G401.6 (cell line): Measurements from ENCODE around the gene ARID1B.
"Not testable (repeated sequence)": the region's sequence is repeated elsewhere in the genome, so short reads cannot be mapped to it uniquely, and the experiment has no call there.

ENCODE experiments used
- FAIRE-seq: peaks from 2 replicates; lab custom pipeline; 2012; peaks lifted over from hg19 to GRCh38; lab: Jason Lieb, UNC

Gene ARID1B

DNA sequence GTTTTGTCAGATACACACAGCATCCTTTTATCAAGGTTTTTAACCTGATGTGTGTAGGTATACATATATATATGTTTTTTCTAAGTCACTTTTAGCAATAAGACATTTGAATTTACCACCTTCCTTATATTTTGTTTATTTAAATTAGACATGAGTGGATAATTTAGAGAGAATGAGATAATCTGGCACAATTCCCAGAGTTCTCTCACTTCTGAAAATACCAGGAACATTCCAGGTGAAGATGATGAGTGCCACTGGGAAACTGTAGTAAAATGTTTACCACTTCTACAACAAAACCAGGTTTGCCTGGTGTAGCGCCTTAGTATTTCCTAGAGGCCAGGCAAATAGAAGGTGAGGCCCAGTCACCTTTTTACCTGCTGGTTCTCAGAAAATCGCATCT, 356.7 kb downstream of the ARID1B start:
- no peak for FAIRE-seq

DNA sequence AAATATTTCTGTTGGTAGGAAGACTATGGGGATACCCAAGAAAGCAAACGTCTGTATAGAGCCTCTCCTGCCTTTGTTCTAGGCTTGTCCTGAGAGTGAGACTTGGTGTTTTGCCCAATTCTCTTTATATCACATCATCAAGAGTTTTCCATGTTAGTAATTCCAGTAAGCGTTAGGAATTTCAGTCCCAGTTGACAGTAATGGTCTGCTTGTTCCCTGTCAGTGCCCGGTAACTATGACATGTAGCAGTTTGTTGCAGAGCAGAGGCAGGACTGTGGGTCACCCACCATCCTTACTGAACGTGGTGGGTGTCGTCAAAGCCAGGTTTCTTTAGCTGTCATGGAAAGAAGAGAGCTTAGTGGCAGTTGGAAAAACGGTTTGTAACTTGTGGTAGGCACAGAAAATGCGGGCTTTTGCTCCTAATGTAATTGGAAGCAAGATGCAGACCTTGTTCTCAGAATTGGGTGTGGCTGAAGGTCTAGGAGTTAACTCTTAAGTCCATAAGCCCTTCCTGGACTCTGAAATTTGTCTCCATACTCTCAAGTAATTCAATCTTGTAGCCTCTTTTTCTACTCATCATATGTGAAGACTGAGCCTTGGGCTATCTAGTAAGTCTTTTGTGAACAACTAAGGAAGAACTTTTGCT, 357.3 kb downstream of the ARID1B start:
- no peak for FAIRE-seq

DNA sequence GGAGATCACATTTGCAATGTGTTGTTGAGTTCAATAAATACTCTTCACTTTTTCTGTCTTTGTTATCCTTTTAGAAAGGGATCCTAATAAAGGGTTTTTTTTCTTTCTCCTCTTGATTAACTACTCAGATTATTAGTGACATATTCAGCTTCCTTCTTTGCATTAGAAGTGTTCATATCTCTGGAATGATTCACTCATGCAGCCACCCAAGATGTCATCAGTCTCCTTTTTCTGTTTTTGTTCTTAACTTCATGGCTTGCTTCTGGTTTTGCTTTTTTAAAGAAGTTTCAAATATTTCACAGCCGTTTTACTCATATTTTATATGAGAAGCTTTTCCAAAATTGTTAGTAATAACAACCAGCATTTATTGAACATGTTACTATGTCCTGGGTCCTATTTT, 358.5 kb downstream of the ARID1B start:
- FAIRE-seq: no peak

DNA sequence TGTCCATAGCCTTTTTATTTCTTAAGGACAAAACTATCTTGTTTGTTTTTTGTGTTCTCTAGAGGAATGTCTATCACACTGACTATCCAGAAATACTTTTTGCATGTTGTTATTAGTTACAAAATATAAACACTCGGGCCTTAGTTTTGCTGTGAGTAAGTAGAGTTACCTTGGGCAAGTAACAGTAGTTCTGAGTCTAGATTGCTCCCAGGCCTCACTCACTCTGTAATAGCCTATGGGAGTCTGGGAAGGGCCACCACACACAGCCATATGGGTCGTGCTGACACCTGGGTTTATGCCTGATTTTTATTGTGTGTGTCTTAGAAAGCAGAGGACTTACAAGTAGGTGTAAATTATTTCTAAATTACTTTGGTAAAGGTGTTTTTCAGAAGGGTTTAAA, 360.3 kb downstream of the ARID1B start:
- FAIRE-seq: no peak

DNA sequence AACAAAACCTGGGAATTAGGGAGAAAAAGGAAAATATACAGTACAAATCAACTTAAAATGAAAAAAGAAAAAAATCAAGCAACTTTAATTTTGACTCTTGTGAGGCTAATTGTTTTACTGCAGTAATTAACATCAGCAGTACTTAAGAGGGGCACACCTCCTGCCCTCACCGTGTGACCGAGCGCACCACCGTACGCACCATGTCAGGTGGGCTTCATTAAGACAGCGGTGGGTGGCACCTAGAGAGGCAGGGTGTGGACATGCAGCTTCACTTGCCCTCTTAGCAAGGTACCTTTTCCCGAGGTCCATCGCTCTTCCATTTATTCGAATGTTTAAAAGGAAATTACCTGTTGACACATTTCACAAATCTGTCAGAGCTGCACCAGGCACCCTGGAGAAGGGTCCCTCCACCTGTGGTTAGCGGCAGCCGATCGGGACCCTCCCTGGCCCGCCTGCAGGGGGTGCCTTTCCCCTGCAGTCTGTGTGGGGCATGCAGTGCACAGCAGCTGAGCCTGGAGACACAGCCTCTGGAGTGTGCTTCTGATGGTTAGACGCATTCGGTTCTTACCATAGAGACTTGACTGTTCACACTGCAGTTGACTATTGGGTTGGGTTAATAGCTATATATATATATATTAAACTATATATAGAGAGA, 362.0 kb downstream of the ARID1B start:
- FAIRE-seq: no peak

DNA sequence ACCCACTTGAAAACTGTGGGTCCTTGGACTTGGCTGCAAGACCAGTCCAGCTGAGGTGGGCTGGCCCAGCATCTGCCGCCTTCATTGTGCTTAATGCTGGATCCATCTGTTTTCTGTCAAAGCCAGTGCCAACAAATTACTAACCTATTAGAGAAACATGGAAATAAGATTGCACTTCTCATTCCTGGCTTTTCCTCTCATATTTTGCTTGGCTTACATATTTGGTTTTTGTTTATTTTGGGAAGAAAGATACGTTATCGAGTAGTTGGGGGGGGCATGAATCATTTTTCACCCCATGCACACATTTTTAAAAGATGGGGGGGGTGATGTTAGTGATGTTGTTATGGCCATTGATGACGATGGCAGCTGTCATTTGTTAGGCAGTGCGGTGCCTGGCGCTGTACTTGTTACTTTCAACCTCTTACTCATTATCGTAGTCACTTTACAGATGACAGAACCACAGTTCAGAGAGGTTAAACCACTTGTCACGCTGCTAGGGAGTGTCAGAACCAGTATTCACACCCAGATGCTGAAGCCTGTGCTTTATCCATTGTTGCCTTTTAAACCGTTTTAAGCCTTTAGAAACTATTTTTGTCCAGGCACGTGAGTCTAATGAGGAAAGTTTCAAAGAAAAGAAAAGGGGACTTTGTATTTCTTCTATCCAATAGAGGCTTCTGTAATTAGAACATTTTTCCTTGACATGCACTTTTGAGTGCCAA, 366.2 kb downstream of the ARID1B start:
- FAIRE-seq: no peak

DNA sequence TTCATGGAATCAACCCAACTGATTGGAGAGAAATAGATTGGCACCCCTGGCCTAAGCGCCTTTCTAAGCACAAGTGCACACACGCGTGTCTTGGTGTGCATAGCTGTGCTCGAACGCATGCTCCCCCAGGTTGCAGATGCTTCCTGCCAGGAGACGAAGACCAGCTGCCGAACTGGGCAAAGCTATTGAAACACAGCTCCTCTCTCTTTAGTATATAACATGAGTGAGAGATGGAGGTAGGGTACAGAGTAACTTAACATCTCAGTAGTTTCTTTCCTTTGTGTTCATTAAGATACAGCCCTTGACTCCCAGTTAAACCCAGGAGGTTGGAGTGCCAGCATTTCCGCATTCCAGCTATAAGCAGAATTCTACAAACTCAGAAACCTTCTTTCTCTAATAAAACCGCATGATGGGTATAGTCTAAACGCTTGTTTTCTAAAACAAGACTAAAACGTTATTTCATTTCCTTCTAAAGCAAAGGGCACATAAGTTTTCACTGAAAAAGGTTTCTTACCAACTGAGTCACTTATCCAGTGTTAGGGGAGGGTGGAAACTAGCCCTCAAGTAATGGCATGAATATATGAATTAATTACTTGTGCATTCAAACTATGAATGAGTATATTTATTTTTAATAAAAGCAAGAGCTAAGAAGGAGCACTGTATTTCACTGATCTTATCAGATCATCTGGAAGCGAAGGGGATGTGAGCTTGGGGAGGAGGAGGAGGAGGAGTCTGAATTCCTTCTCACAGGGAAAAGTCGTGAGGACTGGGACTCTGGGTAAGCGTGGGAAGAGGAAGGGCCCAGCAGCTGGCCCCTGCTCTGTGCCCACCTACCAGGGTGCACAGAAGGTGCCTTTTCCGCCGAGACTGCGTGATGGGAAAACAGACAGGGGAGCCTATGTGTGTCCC, 367.0 kb downstream of the ARID1B start:
- no peak for FAIRE-seq

DNA sequence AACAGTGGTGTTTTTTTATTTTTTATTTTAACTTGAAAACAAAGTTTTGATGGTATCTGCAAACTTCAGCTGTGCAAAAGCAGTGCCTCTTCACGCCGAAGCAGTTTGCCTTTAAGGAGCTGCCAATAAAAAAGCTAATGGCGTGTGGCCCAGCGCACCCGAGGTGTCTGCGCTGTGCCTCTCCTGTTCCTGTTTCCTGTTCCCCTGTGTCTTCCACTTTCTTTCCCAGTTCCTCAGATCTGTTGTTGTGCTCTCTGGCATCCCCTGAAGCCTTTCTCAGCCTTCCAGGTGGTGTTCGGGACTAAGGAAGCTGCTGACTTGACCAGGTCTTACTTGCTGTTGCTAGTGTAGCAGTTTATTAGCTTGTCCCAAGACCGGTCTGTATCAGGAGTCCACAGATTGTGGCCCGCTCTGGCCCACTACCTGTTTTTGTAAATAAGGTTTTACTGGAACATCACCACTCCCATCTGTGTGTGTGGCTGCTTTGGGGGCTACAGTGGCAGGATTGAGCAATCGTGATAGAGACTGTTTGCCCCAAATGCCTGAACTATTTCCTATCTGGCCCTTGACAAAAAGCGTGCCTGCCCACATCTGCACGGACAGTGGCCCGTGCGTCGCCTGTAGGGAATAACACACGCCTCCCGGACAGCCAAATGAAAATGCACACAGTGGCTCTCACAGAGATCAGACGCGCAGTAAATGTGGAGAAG, 367.8 kb downstream of the ARID1B start:
- no peak for FAIRE-seq

DNA sequence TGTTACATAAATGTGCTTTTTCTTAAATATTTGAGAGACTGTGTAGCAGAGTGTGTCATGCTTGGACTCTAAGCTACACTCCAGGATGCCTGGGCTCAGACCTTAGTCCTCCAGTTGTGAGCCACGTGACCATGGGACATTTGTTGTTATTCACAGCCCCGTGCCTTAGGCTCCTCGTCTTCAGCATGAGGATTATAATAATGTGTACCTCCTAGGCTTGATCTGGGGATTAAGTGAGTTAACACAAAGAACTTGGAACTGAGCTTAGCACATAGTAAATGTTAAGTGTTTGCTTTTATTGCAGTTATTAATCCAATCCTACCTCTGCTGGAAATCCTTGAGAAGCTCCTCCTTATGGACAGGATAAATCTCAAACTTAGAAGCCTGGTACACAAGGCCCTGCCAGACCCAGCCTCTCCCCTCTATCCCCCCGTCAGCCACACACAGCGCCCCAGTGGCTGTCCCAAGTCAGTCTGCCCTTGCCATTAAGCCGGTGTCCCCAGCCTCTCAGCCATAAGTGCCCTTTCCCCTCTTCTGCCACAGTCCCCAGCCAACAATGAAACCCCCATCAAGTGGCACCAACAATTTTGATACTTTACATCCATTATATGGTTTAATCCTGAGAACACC, 368.6 kb downstream of the ARID1B start:
- FAIRE-seq: no peak

DNA sequence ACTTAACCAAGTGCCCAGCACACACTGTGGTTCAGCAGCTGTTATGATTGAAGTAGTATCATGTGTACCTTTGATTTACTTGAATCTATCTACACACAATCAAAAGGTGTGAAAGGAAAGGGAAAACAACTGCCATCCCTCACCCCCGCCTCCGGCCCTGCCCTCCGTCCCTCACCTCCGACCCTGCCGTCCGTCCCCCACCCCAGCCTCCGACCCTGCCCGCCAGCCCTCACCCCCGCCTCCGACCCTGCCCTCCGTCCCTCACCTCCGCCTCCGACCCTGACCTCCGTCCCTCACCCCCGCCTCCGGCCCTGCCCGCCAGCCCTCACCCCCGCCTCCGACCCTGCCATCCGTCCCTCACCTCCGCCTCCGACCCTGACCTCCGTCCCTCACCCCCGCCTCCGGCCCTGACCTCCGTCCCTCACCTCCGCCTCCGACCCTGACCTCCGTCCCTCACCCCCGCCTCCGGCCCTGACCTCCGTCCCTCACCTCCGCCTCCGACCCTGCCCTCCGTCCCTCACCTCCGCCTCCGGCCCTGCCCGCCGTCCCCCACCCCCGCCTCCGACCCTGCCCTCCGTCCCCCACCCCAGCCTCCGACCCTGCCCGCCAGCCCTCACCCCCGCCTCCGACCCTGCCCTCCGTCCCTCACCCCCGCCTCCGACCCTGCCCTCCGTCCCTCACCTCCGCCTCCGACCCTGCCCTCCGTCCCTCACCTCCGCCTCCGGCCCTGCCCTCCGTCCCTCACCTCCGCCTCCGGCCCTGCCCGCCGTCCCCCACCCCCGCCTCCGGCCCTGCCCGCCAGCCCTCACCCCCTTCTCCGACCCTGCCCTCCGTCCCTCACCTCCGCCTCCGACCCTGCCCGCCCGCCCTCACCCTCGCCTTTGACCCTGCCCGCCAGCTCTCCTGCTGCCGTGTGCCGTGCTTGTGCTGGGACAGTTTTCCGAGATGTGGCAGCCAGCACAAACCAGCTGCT, 370.2 kb downstream of the ARID1B start:
- not testable (repeated sequence) for FAIRE-seq

DNA sequence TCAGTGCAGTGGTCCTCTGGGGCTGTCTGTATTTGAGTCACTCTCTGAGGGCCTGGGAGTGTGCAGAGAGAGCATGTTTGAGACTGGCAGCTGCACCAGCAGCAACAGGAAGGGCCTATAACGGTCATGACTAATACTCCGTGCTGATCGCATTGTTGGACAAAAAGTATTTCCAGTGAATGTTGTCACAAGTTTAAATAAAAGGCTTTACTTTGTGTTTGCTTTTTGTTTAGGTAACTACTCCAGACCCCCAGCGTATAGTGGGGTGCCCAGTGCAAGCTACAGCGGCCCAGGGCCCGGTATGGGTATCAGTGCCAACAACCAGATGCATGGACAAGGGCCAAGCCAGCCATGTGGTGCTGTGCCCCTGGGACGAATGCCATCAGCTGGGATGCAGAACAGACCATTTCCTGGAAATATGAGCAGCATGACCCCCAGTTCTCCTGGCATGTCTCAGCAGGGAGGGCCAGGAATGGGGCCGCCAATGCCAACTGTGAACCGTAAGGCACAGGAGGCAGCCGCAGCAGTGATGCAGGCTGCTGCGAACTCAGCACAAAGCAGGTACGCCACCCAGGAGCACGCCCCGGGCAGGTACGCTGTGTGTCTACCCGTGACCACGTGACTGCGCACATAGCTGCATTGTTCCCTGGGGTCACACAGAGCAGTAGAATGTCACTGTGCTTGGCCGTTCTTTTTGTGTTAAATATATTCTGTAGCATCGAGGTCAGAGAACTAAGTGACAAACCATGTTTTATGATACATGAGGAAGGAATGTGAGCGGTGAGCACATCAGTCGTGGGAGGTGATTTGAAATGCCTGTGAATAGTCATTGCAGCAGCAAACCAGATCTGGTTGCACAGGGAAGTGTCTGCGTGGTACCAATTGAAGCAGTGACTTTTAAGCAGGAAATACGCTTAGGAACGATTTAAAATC, 371.5 kb downstream of the ARID1B start:
- no peak for FAIRE-seq

DNA sequence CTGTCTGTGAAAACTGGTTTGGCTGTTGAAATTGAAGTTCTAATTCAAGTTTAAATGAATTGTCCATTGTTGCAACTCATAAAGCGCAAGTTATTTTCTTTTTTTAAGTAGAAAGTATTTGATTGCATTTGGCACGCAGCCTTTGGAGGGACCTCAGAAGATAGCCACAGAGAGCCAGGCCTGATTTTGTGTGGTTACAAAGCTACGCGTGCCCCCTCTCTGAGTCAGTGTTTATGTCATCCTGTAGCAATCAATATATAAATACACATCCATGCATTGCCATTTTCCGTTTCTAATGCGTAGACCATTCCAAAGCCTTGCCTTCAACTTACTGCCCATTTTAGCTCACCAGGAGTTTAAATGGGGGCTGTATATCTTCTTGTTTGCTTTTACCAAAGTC, 372.9 kb downstream of the ARID1B start:
- no peak for FAIRE-seq

DNA sequence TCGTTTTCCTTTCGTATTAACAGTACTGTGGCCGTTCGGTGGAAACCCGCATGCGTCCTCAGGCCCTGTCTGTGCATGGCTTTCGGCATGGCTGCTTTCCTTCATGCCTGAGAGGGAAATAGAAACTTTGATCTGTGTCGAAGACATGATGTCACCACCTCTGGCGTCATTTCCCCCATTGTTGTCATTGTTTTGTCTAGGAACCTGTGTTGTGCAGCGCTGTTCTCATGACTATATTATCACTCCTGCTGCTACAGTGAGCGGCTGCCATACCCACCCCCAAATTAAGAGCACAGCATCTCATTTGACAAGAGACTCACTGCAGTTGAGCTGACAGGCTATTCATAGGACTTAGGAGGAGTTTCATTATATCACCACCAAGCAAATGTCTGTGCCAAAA, 373.9 kb downstream of the ARID1B start:
- FAIRE-seq: no peak

DNA sequence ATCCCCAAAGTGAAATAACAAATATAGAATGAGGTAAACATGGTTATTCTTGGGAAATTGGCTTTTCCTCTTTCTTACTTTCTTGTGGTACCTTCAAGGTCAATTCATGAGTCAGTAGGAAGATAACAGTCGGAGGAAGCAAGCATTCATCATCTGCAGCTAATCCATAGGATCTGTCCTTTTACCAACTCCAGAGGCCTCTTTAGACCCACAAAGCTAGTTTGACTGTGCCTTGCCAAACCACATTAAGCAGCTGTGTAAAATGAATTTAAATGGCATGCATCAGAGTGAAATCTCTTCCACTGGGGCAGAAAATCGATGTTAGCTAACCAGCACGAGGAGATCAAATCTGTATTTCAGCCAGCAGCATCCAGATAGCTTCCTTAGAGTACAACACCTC, 374.8 kb downstream of the ARID1B start:
- no peak for FAIRE-seq

DNA sequence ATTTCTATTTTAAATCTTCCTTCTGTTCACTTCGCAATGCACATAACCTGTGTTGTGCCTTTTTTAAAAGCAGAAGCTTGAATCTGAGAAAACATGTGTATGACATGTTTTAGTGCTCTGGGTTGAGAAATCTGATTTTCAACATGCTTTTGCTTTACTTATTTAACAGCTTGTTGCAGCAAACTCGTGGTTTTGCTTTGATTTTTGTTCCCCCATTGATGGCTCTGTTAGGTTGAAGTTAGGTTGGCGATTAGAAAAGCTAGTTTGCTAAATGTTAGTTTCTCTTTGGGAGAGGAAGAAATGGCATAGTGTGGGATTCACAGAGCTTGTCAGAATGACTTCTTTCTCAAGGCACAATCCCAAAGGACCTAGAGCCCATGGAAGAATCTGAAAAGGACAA, 375.4 kb downstream of the ARID1B start:
- FAIRE-seq: no peak

DNA sequence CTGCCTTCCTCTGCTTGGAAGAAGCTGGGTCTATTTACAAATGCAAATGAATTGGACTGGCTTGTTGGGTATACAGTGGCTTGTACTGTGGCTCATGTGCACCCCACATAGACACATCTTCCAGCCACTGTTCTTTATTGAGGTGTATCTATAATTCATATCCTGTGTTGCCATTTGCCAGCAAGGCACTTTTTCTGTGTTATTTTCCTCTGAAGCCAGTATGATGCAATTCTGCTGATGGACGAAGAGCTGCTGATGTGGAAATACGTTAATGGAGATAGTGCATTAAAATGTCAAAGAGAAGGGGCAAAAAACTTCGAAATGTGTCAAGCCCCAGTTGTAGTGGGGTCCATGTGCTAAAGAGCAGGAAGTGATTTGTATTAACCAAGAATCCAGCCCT, 378.6 kb downstream of the ARID1B start:
- FAIRE-seq: no peak

DNA sequence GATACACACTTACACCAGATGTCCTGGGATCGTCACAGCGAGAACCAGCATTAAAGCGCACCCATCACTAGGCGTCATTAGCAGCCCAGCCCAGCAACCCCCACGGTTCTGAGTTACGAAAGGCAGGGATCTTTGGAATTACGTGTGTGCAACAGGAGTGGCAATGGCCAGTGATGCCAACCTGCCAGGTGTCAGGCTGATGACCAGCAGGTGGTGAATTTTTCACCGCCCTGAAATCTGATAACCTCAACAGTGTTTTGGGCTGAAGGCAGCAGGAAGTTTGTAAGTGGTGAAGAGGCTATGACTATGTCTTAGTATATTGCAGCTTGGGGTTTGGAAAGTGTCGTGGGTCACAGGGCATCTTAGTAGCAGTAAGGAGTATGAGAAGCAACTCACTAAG, 380.1 kb downstream of the ARID1B start:
- FAIRE-seq: no peak

DNA sequence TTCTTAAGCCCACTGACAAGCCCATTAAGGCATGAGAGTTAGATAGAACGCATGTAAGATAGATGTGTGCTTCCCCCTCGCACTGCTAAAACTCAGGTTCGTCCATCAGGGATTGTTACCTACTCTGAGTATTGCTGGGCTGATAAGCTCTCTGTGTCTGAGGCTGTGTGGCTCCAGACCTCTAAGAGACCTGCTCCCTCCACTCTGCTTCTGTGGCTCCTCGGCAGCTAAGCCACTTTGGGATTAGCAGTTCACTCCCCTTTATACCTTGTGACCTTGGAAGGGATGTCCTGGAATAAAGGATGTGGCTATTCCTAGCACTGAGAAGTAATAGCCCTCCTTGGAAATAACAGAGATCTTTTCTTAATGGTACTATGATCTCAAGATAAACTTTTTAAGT, 381.3 kb downstream of the ARID1B start:
- FAIRE-seq: no peak

DNA sequence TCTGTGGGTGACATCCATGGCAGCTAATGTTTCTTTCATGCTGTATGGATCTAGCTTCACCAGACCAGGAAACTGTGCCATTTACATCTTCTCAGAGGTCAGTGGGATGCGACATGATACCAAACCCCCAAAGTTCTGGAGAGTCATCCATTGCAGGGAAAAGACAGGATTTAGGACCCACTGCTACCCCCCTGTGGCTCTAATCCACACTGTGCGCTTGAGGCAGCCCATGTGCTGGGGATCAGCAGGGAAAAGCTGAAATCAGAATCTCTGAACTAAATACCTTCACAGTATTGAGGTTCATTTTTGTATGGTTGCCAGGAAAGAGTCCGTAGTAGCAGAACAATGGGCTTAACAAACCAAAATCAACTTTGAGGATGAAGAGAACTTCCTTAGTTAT, 381.7 kb downstream of the ARID1B start:
- no peak for FAIRE-seq
